Nephron progenitor cell (in vitro differentiated cells): ENCODE measurements around the gene THAP8.

Source experiments
- DNase-seq: peaks from one replicate; pipeline ENCODE4 v3.0.0; 2021
- H3K27ac Mint-ChIP-seq: 2 replicates; pipeline ENCODE4 v1.8.0; 2021; ENCODE audit warnings: mild to moderate bottlenecking, moderate library complexity, mixed read lengths
- H3K27me3 Mint-ChIP-seq: 2 replicates; pipeline ENCODE4 v1.8.0; 2021; ENCODE audit warnings: mild to moderate bottlenecking, low read depth, mixed read lengths; ENCODE audit not compliant: poor library complexity
- H3K36me3 Mint-ChIP-seq: 2 replicates; pipeline ENCODE4 v1.8.0; 2021; ENCODE audit warnings: low read depth, mixed read lengths
- H3K4me1 Mint-ChIP-seq: 2 replicates; pipeline ENCODE4 v1.8.0; 2021; ENCODE audit warnings: mixed read lengths
- H3K4me3 Mint-ChIP-seq: 2 replicates; pipeline ENCODE4 v1.8.0; 2021; ENCODE audit warnings: mild to moderate bottlenecking, moderate library complexity, mixed read lengths
- H3K9me3 Mint-ChIP-seq: 2 replicates; pipeline ENCODE4 v1.8.0; 2021; ENCODE audit warnings: mild to moderate bottlenecking, moderate library complexity, mixed read lengths
- TF ChIP-seq, protein P1 (sequence below): fragments of 200-600 bp; sonication (generic); IDR thresholded peaks from 2 replicates; pipeline ENCODE4 v1.5.0; 2021; ENCODE audit warnings: antibody characterized with exemption

THAP8 gene

GRCh38 chr19:35992907-35993765, 60.9 kb downstream of the THAP8 start:
- DNase-seq = no peak
- Mint-ChIP-seq H3K27ac (no peak overlapping the region), H3K4me1 (peaks cover 23% of the 10 kb centered on the region), H3K9me3 (no peaks in the 10 kb centered on the region), H3K27me3 (peaks cover 48% of the 10 kb centered on the region), H3K4me3 (no peak overlapping the region), H3K36me3 (peaks cover 11% of the 10 kb centered on the region)
- TF ChIP-seq, protein P1, sequence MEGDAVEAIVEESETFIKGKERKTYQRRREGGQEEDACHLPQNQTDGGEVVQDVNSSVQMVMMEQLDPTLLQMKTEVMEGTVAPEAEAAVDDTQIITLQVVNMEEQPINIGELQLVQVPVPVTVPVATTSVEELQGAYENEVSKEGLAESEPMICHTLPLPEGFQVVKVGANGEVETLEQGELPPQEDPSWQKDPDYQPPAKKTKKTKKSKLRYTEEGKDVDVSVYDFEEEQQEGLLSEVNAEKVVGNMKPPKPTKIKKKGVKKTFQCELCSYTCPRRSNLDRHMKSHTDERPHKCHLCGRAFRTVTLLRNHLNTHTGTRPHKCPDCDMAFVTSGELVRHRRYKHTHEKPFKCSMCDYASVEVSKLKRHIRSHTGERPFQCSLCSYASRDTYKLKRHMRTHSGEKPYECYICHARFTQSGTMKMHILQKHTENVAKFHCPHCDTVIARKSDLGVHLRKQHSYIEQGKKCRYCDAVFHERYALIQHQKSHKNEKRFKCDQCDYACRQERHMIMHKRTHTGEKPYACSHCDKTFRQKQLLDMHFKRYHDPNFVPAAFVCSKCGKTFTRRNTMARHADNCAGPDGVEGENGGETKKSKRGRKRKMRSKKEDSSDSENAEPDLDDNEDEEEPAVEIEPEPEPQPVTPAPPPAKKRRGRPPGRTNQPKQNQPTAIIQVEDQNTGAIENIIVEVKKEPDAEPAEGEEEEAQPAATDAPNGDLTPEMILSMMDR = no peak

DNA sequence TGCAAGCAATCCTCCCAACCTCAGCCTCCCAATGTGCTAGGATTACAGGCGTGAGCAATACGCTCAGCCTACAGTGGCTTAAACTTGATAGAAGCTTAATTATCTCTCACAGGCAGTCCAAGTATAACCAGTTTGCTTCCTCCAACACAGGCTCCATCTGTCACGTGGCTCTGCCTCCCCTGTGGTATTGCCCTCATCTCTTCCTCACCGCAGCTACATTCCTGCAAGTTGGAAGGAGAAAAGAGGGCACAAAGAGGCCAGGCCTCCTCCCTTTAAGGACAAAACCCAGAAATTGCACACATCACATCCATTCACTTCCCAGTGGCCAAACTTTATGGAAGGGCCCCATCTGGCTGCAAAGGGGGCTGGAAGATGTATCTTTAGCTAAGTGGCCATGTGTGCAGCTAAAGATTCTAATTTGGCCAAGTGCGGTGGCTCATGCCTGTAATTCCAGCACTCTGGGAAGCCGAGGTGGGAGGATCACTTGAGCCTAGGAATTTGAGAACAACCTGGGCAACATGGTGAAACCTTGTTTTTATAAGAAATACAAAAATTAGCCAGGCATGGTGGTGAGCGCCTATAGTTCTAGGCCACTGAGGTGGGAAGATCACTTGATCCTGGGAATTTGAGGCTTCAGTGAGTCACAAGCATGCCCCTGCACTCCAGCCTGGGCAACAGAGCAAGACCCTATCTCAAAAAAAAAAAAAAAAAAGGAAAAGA, 62.2 kb downstream of the THAP8 start:
- no peaks in the 10 kb centered on the region for H3K9me3 Mint-ChIP-seq
- peak overlapping the region; percentile 40 for H3K4me3 Mint-ChIP-seq
- peaks cover 6% of the 10 kb centered on the region for H3K36me3 Mint-ChIP-seq
- DNase-seq = no peak
- no peak overlapping the region for H3K27ac Mint-ChIP-seq
- peaks cover 61% of the 10 kb centered on the region for H3K27me3 Mint-ChIP-seq
- peaks cover 18% of the 10 kb centered on the region for H3K4me1 Mint-ChIP-seq
- TF ChIP-seq, protein P1 = no peak

GRCh38 chr19:35990771-35991730, 63.0 kb downstream of the THAP8 start:
- H3K4me3 Mint-ChIP-seq = no peak overlapping the region
- H3K27ac Mint-ChIP-seq = no peak overlapping the region

DNA sequence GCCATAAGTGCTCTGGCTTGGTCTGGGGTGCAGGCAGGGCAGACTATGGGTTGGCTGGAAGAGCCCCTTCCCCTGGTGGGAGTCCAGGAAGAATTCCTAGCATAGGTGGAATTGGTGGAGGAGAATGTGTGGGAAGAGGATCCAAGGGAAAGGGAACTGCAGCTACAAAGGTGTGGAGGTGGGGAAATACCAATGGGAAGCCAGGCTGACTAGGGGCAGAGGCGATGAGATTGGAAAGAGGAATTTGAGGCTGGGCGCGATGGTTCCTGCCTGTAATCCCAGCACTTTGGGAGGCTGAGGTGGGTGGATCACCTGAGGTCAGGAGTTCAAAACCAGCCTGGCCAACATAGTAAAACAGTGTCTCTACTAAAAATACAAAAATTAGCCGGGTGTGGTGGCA, 63.9 kb downstream of the THAP8 start:
- Mint-ChIP-seq H3K9me3 (no peaks in the 10 kb centered on the region), H3K27me3 (peaks cover 78% of the 10 kb centered on the region), H3K36me3 (no peaks in the 10 kb centered on the region), H3K4me1 (peaks cover 10% of the 10 kb centered on the region), H3K4me3 (no peak overlapping the region), H3K27ac (no peak overlapping the region)
- DNase-seq = no peak
- TF ChIP-seq, protein P1 = no peak

More at GRCh38 chr19:35990771-35991730, 63.0 kb downstream of the THAP8 start:
- no peaks in the 10 kb centered on the region for H3K36me3 Mint-ChIP-seq
- TF ChIP-seq, protein P1 = no peak
- H3K9me3 Mint-ChIP-seq = no peaks in the 10 kb centered on the region
- peaks cover 15% of the 10 kb centered on the region for H3K4me1 Mint-ChIP-seq
- DNase-seq = no peak
- peaks cover 69% of the 10 kb centered on the region for H3K27me3 Mint-ChIP-seq

DNA sequence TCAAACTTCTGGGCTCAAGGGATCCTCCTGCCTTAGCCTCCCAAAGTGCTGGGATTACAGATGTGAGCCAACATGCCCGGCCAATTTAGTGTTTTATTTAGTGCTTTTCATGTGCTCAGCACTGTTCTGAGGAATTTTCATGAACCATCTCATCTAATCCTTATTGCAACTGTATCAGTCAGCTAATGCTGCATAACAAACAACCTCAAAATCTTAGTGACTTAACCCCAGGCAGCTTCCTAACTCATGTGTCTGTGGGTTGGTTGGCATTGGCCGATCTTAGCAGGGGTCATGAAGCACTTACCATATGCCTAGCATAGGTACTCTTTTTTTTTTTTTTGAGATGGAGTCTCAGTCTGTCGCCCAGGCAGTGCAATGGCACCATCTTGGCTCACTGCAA, 65.3 kb downstream of the THAP8 start:
- H3K4me1 Mint-ChIP-seq = peaks cover 5% of the 10 kb centered on the region
- H3K4me3 Mint-ChIP-seq = no peak overlapping the region
- peaks cover 87% of the 10 kb centered on the region for H3K27me3 Mint-ChIP-seq
- H3K36me3 Mint-ChIP-seq = no peaks in the 10 kb centered on the region
- H3K9me3 Mint-ChIP-seq = no peaks in the 10 kb centered on the region
- no peak overlapping the region for H3K27ac Mint-ChIP-seq
- TF ChIP-seq, protein P1 = no peak
- no peak for DNase-seq
